H1 (cell line): Measurements from ENCODE around the gene ARFGAP3. TPM values are rescaled to one million over a fixed set of nuclear protein-coding genes. Genes with fewer than 3 reads are reported as not detected.

ENCODE experiments used
- CTCF ChIA-PET: fragments of 300-600 bp; sonication (Branson Sonifier 250); formaldehyde crosslinking; loops from one replicate; lab custom pipeline; 2021; ENCODE audit not compliant: partially characterized antibody; lab: Charles Lee
- POLR2A ChIA-PET: fragments of 300-600 bp; sonication (Branson Sonifier 250); formaldehyde crosslinking; loops from one replicate; lab custom pipeline; 2021; ENCODE audit warnings: inconsistent platforms; ENCODE audit not compliant: partially characterized antibody; lab: Charles Lee
- DNase-seq, 2 experiments: peaks; one replicate each; pipeline versions ENCODE4 v3.0.0 to v3.0.0-alpha.2; 2010 to 2022; ENCODE audit warnings: low spot score in 2 of 2, low read depth in 1 of 2, mixed read lengths in 1 of 2
- FAIRE-seq: peaks from 2 replicates; lab custom pipeline; 2011; peaks lifted over from hg19 to GRCh38; lab: Jason Lieb, UNC
- H2AFZ ChIP-seq: 2 replicates; pipeline ENCODE4 v1.8.1; 2012; ENCODE audit warnings: low read length, inconsistent platforms
- H2AK5ac ChIP-seq: 2 replicates; pipeline ENCODE4 v1.6.1; 2013; ENCODE audit warnings: low read depth, low read length
- H2BK120ac ChIP-seq: replicated peaks from 2 replicates; pipeline ENCODE3; 2013; ENCODE audit warnings: low read depth, low read length, inconsistent platforms
- H2BK12ac ChIP-seq: 2 replicates; pipeline ENCODE4 v1.6.1; 2013; ENCODE audit warnings: low read depth, low read length
- H2BK15ac ChIP-seq: 2 replicates; pipeline ENCODE4 v1.6.1; 2013; ENCODE audit warnings: low read length
- H2BK20ac ChIP-seq: 2 replicates; pipeline ENCODE4 v1.6.1; 2013; ENCODE audit warnings: low read length
- H2BK5ac ChIP-seq: 2 replicates; pipeline ENCODE4 v1.6.1; 2013; ENCODE audit warnings: low read depth, low read length
- H3K14ac ChIP-seq: 2 replicates; pipeline ENCODE4 v1.6.1; 2013; ENCODE audit warnings: inconsistent platforms; ENCODE audit not compliant: insufficient read length
- H3K18ac ChIP-seq: 2 replicates; pipeline ENCODE4 v1.6.1; 2013; ENCODE audit warnings: low read length; ENCODE audit errors: extremely low read depth
- H3K23ac ChIP-seq: 2 replicates; pipeline ENCODE4 v1.6.1; 2013; ENCODE audit warnings: inconsistent platforms; ENCODE audit not compliant: insufficient read length
- H3K23me2 ChIP-seq: 2 replicates; pipeline ENCODE4 v1.6.1; 2013; ENCODE audit warnings: low read depth, low read length
- H3K27ac ChIP-seq: 2 replicates; pipeline ENCODE4 v1.6.1; 2011; ENCODE audit warnings: low read depth, low read length, inconsistent platforms
- H3K27me3 ChIP-seq, 4 experiments: replicated peaks in 1 of 4; 1 replicate in 1 of 4; 2 replicates in 3 of 4; pipeline versions ENCODE4 v1.6.1 to v1.8.1; 2011 to 2013; ENCODE audit warnings: low read length in 3 of 4, mild to moderate bottlenecking in 3 of 4, inconsistent platforms in 2 of 4, mixed read lengths in 2 of 4, moderate library complexity in 1 of 4; ENCODE audit not compliant: control insufficient read depth in 3 of 4, insufficient read depth in 3 of 4; ENCODE audit errors: extremely low read depth in 1 of 4
- H3K36me3 ChIP-seq, 4 experiments: 2 replicates each; pipeline versions ENCODE4 v1.6.1 to v1.8.1; 2011 to 2013; ENCODE audit warnings: mild to moderate bottlenecking in 4 of 4, low read length in 3 of 4, moderate library complexity in 2 of 4, control low read depth in 1 of 4, inconsistent platforms in 1 of 4; ENCODE audit not compliant: insufficient read depth in 4 of 4, control insufficient read depth in 2 of 4
- H3K4ac ChIP-seq: replicated peaks from 2 replicates; pipeline ENCODE3; 2013; ENCODE audit warnings: low read length, low read depth, mixed read lengths, inconsistent platforms; ENCODE audit not compliant: insufficient read length
- H3K4me1 ChIP-seq, 4 experiments: replicated peaks in 1 of 4; 1 replicate in 1 of 4; 2 replicates in 3 of 4; pipeline versions ENCODE4 v1.6.1 to v1.8.1; 2011 to 2013; ENCODE audit warnings: low read length in 3 of 4, inconsistent platforms in 2 of 4, mixed read lengths in 1 of 4; ENCODE audit not compliant: insufficient read depth in 4 of 4, control insufficient read depth in 3 of 4
- H3K4me2 ChIP-seq, 2 experiments: 2 replicates each; pipeline versions ENCODE4 v1.6.1 to v1.8.1; 2011 to 2013; ENCODE audit warnings: low read depth in 2 of 2, low read length in 2 of 2, control low read depth in 1 of 2, inconsistent platforms in 1 of 2, mild to moderate bottlenecking in 1 of 2; ENCODE audit not compliant: insufficient read depth in 1 of 2
- H3K4me3 ChIP-seq, 4 experiments: fragments of 200-600, 300-600 bp in 1 of 4; sonication (generic), shearing (Covaris generic), sonication (Bioruptor Twin) in 1 of 4; 2 replicates each; pipeline versions ENCODE4 v1.5.1 to v1.8.1; 2011 to 2016; ENCODE audit warnings: low read length in 4 of 4, low read depth in 3 of 4, control low read depth in 2 of 4, inconsistent platforms in 2 of 4, mild to moderate bottlenecking in 2 of 4, mixed read lengths in 1 of 4, moderate library complexity in 1 of 4; ENCODE audit not compliant: insufficient read depth in 2 of 4; ENCODE audit errors: extremely low read depth in 1 of 4
- H3K56ac ChIP-seq: replicated peaks from 2 replicates; pipeline ENCODE3; 2013; ENCODE audit warnings: low read depth, mild to moderate bottlenecking, mixed read lengths, low read length, inconsistent platforms; ENCODE audit not compliant: insufficient read length
- H3K79me1 ChIP-seq: 2 replicates; pipeline ENCODE4 v1.6.1; 2013; ENCODE audit warnings: low read depth, low read length, control low read depth
- H3K79me2 ChIP-seq, 2 experiments: 2 replicates each; pipeline versions ENCODE4 v1.6.1 to v1.8.1; 2012 to 2013; ENCODE audit warnings: low read length in 2 of 2, mild to moderate bottlenecking in 2 of 2, inconsistent platforms in 1 of 2; ENCODE audit not compliant: insufficient read depth in 2 of 2, control insufficient read depth in 1 of 2
- H3K9ac ChIP-seq, 4 experiments: replicated peaks in 1 of 4; 1 replicate in 1 of 4; 2 replicates in 3 of 4; pipeline versions ENCODE4 v1.6.1 to v1.8.1; 2011 to 2013; ENCODE audit warnings: low read depth in 3 of 4, low read length in 3 of 4, control low read depth in 2 of 4, mild to moderate bottlenecking in 2 of 4, moderate library complexity in 2 of 4, inconsistent platforms in 1 of 4; ENCODE audit errors: extremely low read depth in 1 of 4
- H3K9me3 ChIP-seq, 2 experiments: 2 replicates each; pipeline versions ENCODE4 v1.6.1 to v1.8.1; 2012 to 2013; ENCODE audit warnings: mild to moderate bottlenecking in 2 of 2, moderate library complexity in 2 of 2, control low read depth in 1 of 2, inconsistent platforms in 1 of 2, low read depth in 1 of 2, low read length in 1 of 2, mixed read lengths in 1 of 2; ENCODE audit not compliant: insufficient read depth in 2 of 2
- H4K20me1 ChIP-seq, 2 experiments: replicated peaks in 1 of 2; 2 replicates each; pipeline versions ENCODE3 to v1.8.1; 2011 to 2013; ENCODE audit warnings: inconsistent platforms in 2 of 2, low read length in 2 of 2, mild to moderate bottlenecking in 1 of 2; ENCODE audit not compliant: insufficient read depth in 2 of 2, control insufficient read depth in 1 of 2
- H4K5ac ChIP-seq: 2 replicates; pipeline ENCODE4 v1.6.1; 2013; ENCODE audit warnings: low read length, low read depth, mixed read lengths, inconsistent platforms; ENCODE audit not compliant: insufficient read length
- H4K8ac ChIP-seq: 2 replicates; pipeline ENCODE4 v1.8.0; 2013; ENCODE audit warnings: mild to moderate bottlenecking, moderate library complexity, low read length, inconsistent platforms; ENCODE audit not compliant: insufficient read depth; ENCODE audit errors: extremely low read depth
- H4K91ac ChIP-seq: replicated peaks from 2 replicates; pipeline ENCODE3; 2013; ENCODE audit warnings: low read length, mixed read lengths, inconsistent platforms; ENCODE audit not compliant: insufficient read length
- CTBP2 ChIP-seq: IDR thresholded peaks from 2 replicates; pipeline ENCODE4 v1.7.0; 2011; ENCODE audit warnings: borderline replicate concordance, mild to moderate bottlenecking, moderate library complexity, mixed read lengths, low read length; ENCODE audit not compliant: insufficient read depth, insufficient read length
- KDM4A ChIP-seq: IDR thresholded peaks from one replicate; pipeline ENCODE4 v1.7.1; 2012; ENCODE audit warnings: low read depth, mild to moderate bottlenecking, moderate library complexity, low read length, inconsistent platforms; ENCODE audit not compliant: severe bottlenecking
- SIX5 ChIP-seq: IDR thresholded peaks from 2 replicates; pipeline ENCODE4 v1.6.1; 2011; ENCODE audit warnings: mild to moderate bottlenecking, low read depth, low read length
- WGBS, 2 experiments: shearing (Covaris generic) in 1 of 2; methylation state at CpG; one replicate each; pipeline versions ENCODE4 v1.1.6 to v1.1.7; 2013 to 2015; ENCODE audit warnings: low lambda C conversion rate in 2 of 2, mixed read lengths in 2 of 2, inconsistent platforms in 1 of 2, low coverage in 1 of 2, missing lambda C conversion rate in 1 of 2; ENCODE audit not compliant: insufficient replicate concordance in 2 of 2, insufficient coverage in 1 of 2, insufficient read length in 1 of 2; ENCODE audit errors: extremely low coverage in 1 of 2, missing lambda C conversion rate in 1 of 2; 5-methylcytosine and 5-hydroxymethylcytosine counted together
- polyA plus RNA-seq, 7 experiments: library from polyadenylated mRNA; depleted of rRNA in 3 of 7; stranded (reverse) in 5 of 7; unstranded in 2 of 7; fragments of >200 nt in 5 of 7; fragments of 200-250 nt in 2 of 7; gene quantifications; 1 replicate in 5 of 7; 2 replicates in 1 of 7; 4 replicates in 1 of 7; pipeline versions ENCODE4 v1.2.1 to v1.2.3, GENCODE V29; 2011 to 2013; ENCODE audit warnings: missing spikeins in 2 of 7, mixed read lengths in 2 of 7
- total RNA-seq: library from RNA; stranded (reverse); fragmentation: NEBNext Ultra II Directional; extraction: Animal tissue kit (Norgen Biotek cat#: 25700); gene quantifications from 2 replicates; pipeline ENCODE4 v1.2.1, GENCODE V29; 2021

The ARFGAP3 gene
- total and polyA plus RNA-seq, 2 of the 8 experiments (the other 6 are each of a cell fraction or from before 2014, with no cell fraction given), result 9.7 to 16.0 TPM

DNA sequence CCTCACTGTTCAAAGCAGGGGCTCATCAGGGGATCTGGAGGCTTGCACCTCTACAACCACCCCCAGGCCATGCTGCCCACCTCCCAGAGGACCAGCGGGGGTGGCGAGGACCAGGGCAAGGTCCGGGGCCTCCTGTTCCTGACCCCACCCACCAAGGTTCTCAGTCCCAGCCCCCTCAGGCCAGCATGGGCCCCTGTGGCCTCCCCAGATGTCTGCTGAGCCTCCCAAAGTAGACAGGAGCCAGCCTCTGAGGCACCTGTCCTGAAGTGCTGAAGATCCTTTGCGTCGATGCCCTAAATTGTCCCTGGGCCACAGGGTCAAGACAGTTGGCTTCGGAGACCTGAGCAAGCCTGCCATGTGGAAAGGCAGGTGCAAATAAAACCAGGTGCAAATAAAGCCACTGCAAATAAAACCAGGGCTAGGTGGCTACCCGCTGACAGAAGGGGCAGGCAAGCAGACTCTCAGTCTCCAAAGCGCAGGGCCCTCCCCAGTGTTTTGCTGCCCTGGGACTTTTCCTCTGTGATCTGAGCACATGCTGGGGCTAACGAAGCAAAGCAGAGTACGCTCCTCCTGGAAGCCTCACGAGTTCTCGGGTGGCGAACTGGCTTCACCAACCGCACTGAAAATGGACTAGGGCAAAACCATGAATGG, 22.4 kb upstream of the ARFGAP3 start:
- peaks cover 0 to 7% (median 4%) of the 10 kb centered on the region in 4 experiments; a peak in 6 of 7 replicates for H3K4me1 ChIP-seq
- H3K23ac ChIP-seq, result no peak overlapping the region
- WGBS, 2 experiments, result 93% methylated on average over 14 of the region's 14 CpGs; no CpG with 5 or more reads in 1 of the 2 experiments
- no peaks in the 10 kb centered on the region for H3K27me3 ChIP-seq
- H2BK120ac ChIP-seq, result no peak overlapping the region
- DNase-seq, result no peak
- no peak for FAIRE-seq
- H3K9ac ChIP-seq, result no peak overlapping the region
- no peak overlapping the region for H3K4ac ChIP-seq
- ChIA-PET POLR2A (no interaction called here), CTCF (interaction anchor here (3.4 to 4.6 kb wide), 3 partner anchors 9 to 173 kb away, joined by 18 to 24 read pairs (median 20); no protein-coding TSS in a partner anchor)
- no peaks in the 10 kb centered on the region for H3K79me1 ChIP-seq
- H3K4me2 ChIP-seq, result no peak overlapping the region
- H2AFZ ChIP-seq, result no peak overlapping the region
- H2AK5ac ChIP-seq, result no peak overlapping the region
- no peak overlapping the region for H3K56ac ChIP-seq
- no peak overlapping the region for H2BK20ac ChIP-seq
- no peak overlapping the region for H4K8ac ChIP-seq
- no peak overlapping the region for H2BK5ac ChIP-seq
- no peak overlapping the region for H3K18ac ChIP-seq
- no peak overlapping the region for H2BK12ac ChIP-seq
- H2BK15ac ChIP-seq, result no peak overlapping the region
- H3K9me3 ChIP-seq, result no peaks in the 10 kb centered on the region
- no peak for TF ChIP-seq SIX5
- TF ChIP-seq KDM4A, result no peak
- TF ChIP-seq CTBP2, result no peak
- H4K91ac ChIP-seq, result no peak overlapping the region
- H3K27ac ChIP-seq, result no peak overlapping the region
- peaks cover 9 to 35% (median 29%) of the 10 kb centered on the region in 4 experiments; a peak in 7 of 8 replicates for H3K36me3 ChIP-seq
- no peak overlapping the region for H4K5ac ChIP-seq
- no peaks in the 10 kb centered on the region for H3K23me2 ChIP-seq
- no peaks in the 10 kb centered on the region for H3K79me2 ChIP-seq
- H3K14ac ChIP-seq, result no peak overlapping the region
- H4K20me1 ChIP-seq, result peaks cover 5 to 9% of the 10 kb centered on the region in 2 experiments
- no peak overlapping the region for H3K4me3 ChIP-seq
